Activated CD8-positive, alpha-beta T cell treated with anti-CD3 and anti-CD28 coated beads for 36 hours (primary cell): ENCODE data around the gene RCE1. TPM values are rescaled to one million over a fixed set of nuclear protein-coding genes. Genes with fewer than 3 reads are reported as not detected.
A peak's percentile ranks its signal among the peaks of the same experiment; 100 is the strongest.

Source experiments
- ATAC-seq: fragments of 200-7000 bp; cut with Tn5 transposase; one replicate; pipeline ENCODE4 v1.10.0; 2021; ENCODE audit warnings: mild to moderate bottlenecking, moderate library complexity
- CTCF ChIA-PET: fragments of 350-600 bp; sonication (Branson Sonifier 250); formaldehyde crosslinking; loops from one replicate; lab custom pipeline; 2021; ENCODE audit warnings: antibody characterized with exemption; lab: Charles Lee
- POLR2A ChIA-PET: fragments of 350-600 bp; sonication (Branson Sonifier 250); formaldehyde crosslinking; loops from one replicate; lab custom pipeline; 2021; ENCODE audit warnings: antibody characterized with exemption; lab: Charles Lee
- DNase-seq: peaks from one replicate; pipeline ENCODE4 v3.0.0-alpha.2; 2020
- H3K27ac Mint-ChIP-seq: one replicate; pipeline ENCODE4 v1.8.0; 2021; ENCODE audit warnings: mild to moderate bottlenecking, mixed read lengths
- H3K27me3 Mint-ChIP-seq: one replicate; pipeline ENCODE4 v1.8.0; 2021; ENCODE audit warnings: mixed read lengths
- H3K36me3 Mint-ChIP-seq: one replicate; pipeline ENCODE4 v1.8.0; 2021; ENCODE audit warnings: low read depth, mixed read lengths
- H3K4me1 Mint-ChIP-seq: one replicate; pipeline ENCODE4 v1.8.0; 2021; ENCODE audit warnings: low read depth, mixed read lengths
- H3K4me3 Mint-ChIP-seq: one replicate; pipeline ENCODE4 v1.8.0; 2021; ENCODE audit warnings: mild to moderate bottlenecking, moderate library complexity, mixed read lengths
- H3K9me3 Mint-ChIP-seq: one replicate; pipeline ENCODE4 v1.8.0; 2021; ENCODE audit warnings: mixed read lengths
- CTCF ChIP-seq: fragments of 200-600 bp; IDR thresholded peaks from one replicate; pipeline ENCODE4 v1.8.0; 2022; ENCODE audit warnings: antibody characterized with exemption, mild to moderate bottlenecking
- intact Hi-C: fragments of 100-400 bp; cut with micrococcal nuclease; formaldehyde crosslinking; loops from one replicate; pipeline ENCODE4 v1.10.0; 2022
- total RNA-seq, 2 experiments: library from RNA; stranded (reverse); gene quantifications; one replicate each; pipeline ENCODE4 v1.2.3, GENCODE V29; 2021

RCE1 gene
- total RNA-seq, 2 experiments from 2014 or later, result 22.1 to 26.8 TPM

- Mint-ChIP-seq H3K36me3 (peaks cover 2% of the 10 kb centered on the region), H3K4me1 (peaks cover 12% of the 10 kb centered on the region), H3K27ac (no peak overlapping the region), H3K27me3 (no peaks in the 10 kb centered on the region), H3K9me3 (no peaks in the 10 kb centered on the region), H3K4me3 (no peak overlapping the region)
- no peak for DNase-seq
- intact Hi-C loops, result no loop called here
- ATAC-seq, result no peak
- ChIA-PET CTCF (no interaction called here), POLR2A (interaction anchor here (2.6 kb wide), 1 partner anchor 7 kb away, joined by 14 read pairs; the partner anchor contains the start of gene RCE1)
- no peak for TF ChIP-seq CTCF
These were observed 7.0 kb downstream of the RCE1 start for GRCh38 chr11:66850235-66850587.

GRCh38 chr11:66850588-66851238, 7.5 kb downstream of the RCE1 start:
- Mint-ChIP-seq H3K4me3 (no peak overlapping the region), H3K27me3 (no peaks in the 10 kb centered on the region), H3K36me3 (no peaks in the 10 kb centered on the region), H3K4me1 (peaks cover 12% of the 10 kb centered on the region), H3K9me3 (no peaks in the 10 kb centered on the region), H3K27ac (no peak overlapping the region)
- no peak for DNase-seq
- no peak for ATAC-seq
- ChIA-PET CTCF (no interaction called here), POLR2A (interaction anchor here (2.6 kb wide), 1 partner anchor 8 kb away, joined by 14 read pairs; the partner anchor contains the start of gene RCE1)
- intact Hi-C loops, result no loop called here
- no peak for TF ChIP-seq CTCF

- DNase-seq (no peak), ATAC-seq (no peak)
- no peak overlapping the region for H3K27ac Mint-ChIP-seq
- ChIA-PET CTCF (interaction anchor here (1.0 to 1.5 kb wide), 2 partner anchors 8 to 11 kb away, joined by 3 to 18 read pairs; partner anchors contain the start of gene RCE1), POLR2A (interaction anchor here (0.7 to 2.6 kb wide), 3 partner anchors 8 to 413 kb away, joined by 3 to 14 read pairs (median 3); partner anchors contain the start of gene RCE1)
- no peaks in the 10 kb centered on the region for H3K27me3 Mint-ChIP-seq
- no peak for TF ChIP-seq CTCF
- intact Hi-C loops, result no loop called here
- H3K9me3 Mint-ChIP-seq, result no peaks in the 10 kb centered on the region
- H3K4me3 Mint-ChIP-seq, result no peak overlapping the region
- H3K4me1 Mint-ChIP-seq, result peaks cover 14% of the 10 kb centered on the region
- H3K36me3 Mint-ChIP-seq, result no peaks in the 10 kb centered on the region
These were observed 8.0 kb downstream of the RCE1 start for GRCh38 chr11:66851239-66851596.

- H3K9me3 Mint-ChIP-seq, result no peaks in the 10 kb centered on the region
- ChIA-PET POLR2A (interaction anchor here (0.7 to 2.6 kb wide), 3 partner anchors 9 to 412 kb away, joined by 3 to 14 read pairs (median 3); partner anchors contain the start of gene RCE1), CTCF (interaction anchor here (0.6 to 1.5 kb wide), 5 partner anchors 9 to 784 kb away, joined by 3 to 18 read pairs (median 3); partner anchors contain the start of gene RCE1)
- peaks cover 14% of the 10 kb centered on the region for H3K4me1 Mint-ChIP-seq
- ATAC-seq (no peak), DNase-seq (peak; percentile 52)
- peak overlapping the region; percentile 17 for H3K27ac Mint-ChIP-seq
- intact Hi-C loops, result no loop called here
- H3K27me3 Mint-ChIP-seq, result no peaks in the 10 kb centered on the region
- no peak overlapping the region for H3K4me3 Mint-ChIP-seq
- peaks cover 2% of the 10 kb centered on the region for H3K36me3 Mint-ChIP-seq
- TF ChIP-seq CTCF, result peak; percentile 30
These were observed 8.6 kb downstream of the RCE1 start for GRCh38 chr11:66851698-66852465.
